Testis (tissue), 2 donors: Measurements from ENCODE around the gene PRMT9.

Experiments
- POLR2A ChIP-seq: fragments of 450-650 bp; IDR thresholded peaks from one replicate; pipeline ENCODE4 v1.6.1; 2017; ENCODE audit warnings: antibody characterized with exemption, mild to moderate bottlenecking, moderate library complexity
- TF ChIP-seq, protein P1 (sequence below), 3 experiments: fragments of 450-650 bp in 2 of 3; fragments of 200-600 bp in 1 of 3; sonication (generic) in 1 of 3; IDR thresholded peaks; one replicate each; pipeline ENCODE4 v1.5.1; 2016 to 2019; ENCODE audit warnings: antibody characterized with exemption in 3 of 3, mild to moderate bottlenecking in 2 of 3, moderate library complexity in 1 of 3

GRCh38 chr4:147678796-147679549 lies 5.0 kb downstream of the PRMT9 start:
- TF ChIP-seq, protein P1, sequence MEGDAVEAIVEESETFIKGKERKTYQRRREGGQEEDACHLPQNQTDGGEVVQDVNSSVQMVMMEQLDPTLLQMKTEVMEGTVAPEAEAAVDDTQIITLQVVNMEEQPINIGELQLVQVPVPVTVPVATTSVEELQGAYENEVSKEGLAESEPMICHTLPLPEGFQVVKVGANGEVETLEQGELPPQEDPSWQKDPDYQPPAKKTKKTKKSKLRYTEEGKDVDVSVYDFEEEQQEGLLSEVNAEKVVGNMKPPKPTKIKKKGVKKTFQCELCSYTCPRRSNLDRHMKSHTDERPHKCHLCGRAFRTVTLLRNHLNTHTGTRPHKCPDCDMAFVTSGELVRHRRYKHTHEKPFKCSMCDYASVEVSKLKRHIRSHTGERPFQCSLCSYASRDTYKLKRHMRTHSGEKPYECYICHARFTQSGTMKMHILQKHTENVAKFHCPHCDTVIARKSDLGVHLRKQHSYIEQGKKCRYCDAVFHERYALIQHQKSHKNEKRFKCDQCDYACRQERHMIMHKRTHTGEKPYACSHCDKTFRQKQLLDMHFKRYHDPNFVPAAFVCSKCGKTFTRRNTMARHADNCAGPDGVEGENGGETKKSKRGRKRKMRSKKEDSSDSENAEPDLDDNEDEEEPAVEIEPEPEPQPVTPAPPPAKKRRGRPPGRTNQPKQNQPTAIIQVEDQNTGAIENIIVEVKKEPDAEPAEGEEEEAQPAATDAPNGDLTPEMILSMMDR (IDR thresholded peaks at IDR 0.05) = no peak
- no peak for TF ChIP-seq POLR2A
